HS-5 (cell line): Measurements from ENCODE around the gene PAQR6.
A peak's percentile ranks its signal among the peaks of the same experiment; 100 is the strongest.

Experiments
- DNase-seq: peaks from one replicate; pipeline ENCODE4 v3.0.0-alpha.2; 2012; ENCODE audit warnings: low read depth

PAQR6 gene

GRCh38 chr1:156195853-156196252 lies 52.0 kb downstream of the PAQR6 start:
- no peak for DNase-seq

- DNase-seq = no peak
These were observed 53.6 kb downstream of the PAQR6 start for GRCh38 chr1:156194300-156194652.

GRCh38 chr1:156193488-156194299 lies 54.2 kb downstream of the PAQR6 start, which contains the start of gene SLC25A44:
SLC25A44 (plus strand) TSS chr1:156194104; CDS start chr1:156199848, 5,744 bp downstream.
- DNase-seq = peak; percentile 99
